Hepatocyte (in vitro differentiated cells): ENCODE data around the gene TNFRSF14. TPM values are rescaled to one million over a fixed set of nuclear protein-coding genes. Genes with fewer than 3 reads are reported as not detected.
"Not testable (repeated sequence)": the region's sequence is repeated elsewhere in the genome, so short reads cannot be mapped to it uniquely, and the experiment has no call there.

Experiments
- DNase-seq: peaks from one replicate; pipeline ENCODE4 v3.0.0-alpha.2; 2016; ENCODE audit warnings: low spot score
- H2AFZ ChIP-seq: fragments of 200-600 bp; sonication (generic); 2 replicates; pipeline ENCODE4 v1.6.0; 2016; ENCODE audit warnings: antibody characterized with exemption, mild to moderate bottlenecking
- H3K27ac ChIP-seq: fragments of 200-600 bp; sonication (generic); 2 replicates; pipeline ENCODE4 v1.5.1; 2016; ENCODE audit warnings: mild to moderate bottlenecking
- H3K27me3 ChIP-seq: fragments of 200-600 bp; sonication (generic); 2 replicates; pipeline ENCODE4 v1.6.1; 2016
- H3K36me3 ChIP-seq: fragments of 200-600 bp; sonication (generic); replicated peaks from 2 replicates; pipeline ENCODE4 v1.5.1; 2016; ENCODE audit warnings: low read depth; ENCODE audit not compliant: insufficient read depth
- H3K4me1 ChIP-seq: fragments of 200-600 bp; sonication (generic); 2 replicates; pipeline ENCODE4 v1.5.1; 2016; ENCODE audit warnings: mild to moderate bottlenecking, moderate library complexity; ENCODE audit not compliant: insufficient read depth
- H3K4me2 ChIP-seq: fragments of 200-600 bp; sonication (generic); 2 replicates; pipeline ENCODE4 v1.6.0; 2016
- H3K4me3 ChIP-seq: fragments of 200-600 bp; sonication (generic); 2 replicates; pipeline ENCODE4 v1.5.1; 2016; ENCODE audit warnings: mild to moderate bottlenecking
- H3K79me2 ChIP-seq: fragments of 200-600 bp; sonication (generic); 2 replicates; pipeline ENCODE4 v1.6.0; 2017; ENCODE audit warnings: mild to moderate bottlenecking
- H3K9me2 ChIP-seq: fragments of 200-600 bp; sonication (generic); replicated peaks from 2 replicates; pipeline ENCODE4 v1.6.0; 2017; ENCODE audit warnings: mild to moderate bottlenecking; ENCODE audit not compliant: insufficient read depth
- H3K9me3 ChIP-seq: fragments of 200-600 bp; sonication (generic); 2 replicates; pipeline ENCODE4 v1.5.1; 2016; ENCODE audit warnings: low read depth, mild to moderate bottlenecking
- H4K20me1 ChIP-seq: fragments of 200-600 bp; sonication (generic); 2 replicates; pipeline ENCODE4 v1.6.0; 2016; ENCODE audit warnings: mild to moderate bottlenecking; ENCODE audit not compliant: insufficient read depth, poor library complexity, severe bottlenecking
- EZH2 ChIP-seq: fragments of 200-600 bp; sonication (generic); IDR thresholded peaks from 2 replicates; pipeline ENCODE4 v1.6.1; 2016; ENCODE audit warnings: antibody characterized with exemption, mild to moderate bottlenecking, borderline replicate concordance
- EZH2phosphoT487 ChIP-seq: fragments of 200-600 bp; sonication (generic); IDR thresholded peaks from one replicate; pipeline ENCODE4 v1.6.1; 2018; ENCODE audit warnings: antibody characterized with exemption, mild to moderate bottlenecking, low read depth, moderate library complexity; ENCODE audit not compliant: unreplicated experiment, severe bottlenecking
- WGBS: methylation state at CpG from one replicate; pipeline ENCODE4 v1.1.6; 2016; ENCODE audit warnings: low lambda C conversion rate; ENCODE audit errors: missing lambda C conversion rate; 5-methylcytosine and 5-hydroxymethylcytosine counted together
- polyA plus RNA-seq: library from polyadenylated mRNA; unstranded; fragments of >200 nt; fragmentation: Nextera tagmentation; extraction: Ambion mirVana; gene quantifications from 2 replicates; pipeline ENCODE4 v1.2.1, GENCODE V29; 2016
- total RNA-seq: library from RNA; depleted of rRNA; stranded (reverse); fragments of >200 nt; gene quantifications from 2 replicates; pipeline ENCODE4 v1.2.3, GENCODE V29; 2014
- TF ChIP-seq, protein P1 (sequence below): fragments of 200-600 bp; sonication (generic); IDR thresholded peaks from 2 replicates; pipeline ENCODE4 v1.5.1; 2016; ENCODE audit warnings: antibody characterized with exemption, mild to moderate bottlenecking; ENCODE audit not compliant: poor library complexity

The TNFRSF14 gene
- total and polyA plus RNA-seq, 2 experiments from 2014 or later: 5.3 to 6.1 TPM

DNA sequence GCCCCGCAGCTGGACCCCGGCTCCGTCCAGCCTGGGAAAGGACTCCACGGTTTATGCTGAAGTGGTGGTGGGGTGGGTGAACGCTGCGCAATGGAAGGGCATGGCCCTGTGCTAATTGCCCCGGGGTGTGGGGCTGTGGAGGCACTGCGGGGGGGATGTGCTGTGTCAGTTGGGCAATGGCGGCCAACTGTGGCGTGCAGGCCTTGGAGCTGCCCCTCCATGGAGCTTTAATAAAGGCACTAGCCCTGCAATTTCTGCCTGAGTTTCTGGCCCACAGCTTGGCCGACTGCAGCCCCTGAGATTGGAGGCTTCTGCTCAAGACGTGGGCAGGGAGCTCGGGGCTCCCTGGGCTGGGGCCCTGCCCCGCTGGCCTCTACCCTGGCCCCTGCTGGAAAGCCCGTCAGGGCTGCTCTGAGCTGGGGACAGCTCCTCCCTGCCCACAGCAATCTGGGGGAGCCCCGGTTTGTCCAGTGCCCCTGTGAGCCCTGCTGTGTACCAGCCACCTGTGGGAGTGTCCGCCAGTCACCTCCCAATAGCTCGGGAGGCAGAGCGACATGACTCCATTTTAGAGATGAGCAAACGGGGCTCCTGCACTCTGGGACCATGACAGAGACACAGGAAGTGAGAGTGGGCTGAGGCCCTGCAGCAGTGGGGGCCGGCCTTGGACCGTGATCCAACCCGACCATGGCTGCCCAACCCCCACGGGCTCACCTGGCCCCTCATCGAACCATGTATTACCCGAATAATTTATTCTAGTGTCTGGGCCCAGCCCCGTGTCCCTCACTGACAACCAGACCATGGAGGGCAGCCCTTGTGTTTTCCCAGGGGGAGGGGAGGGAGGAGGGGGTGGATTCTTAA lies 8.7 kb upstream of the TNFRSF14 start:
- DNase-seq: no peak
- H4K20me1 ChIP-seq: no peaks in the 10 kb centered on the region
- H3K9me2 ChIP-seq: no peaks in the 10 kb centered on the region
- 27% methylated on average over 21 of the region's 27 CpGs for WGBS
- no peaks in the 10 kb centered on the region for H3K79me2 ChIP-seq
- peaks cover 23% of the 10 kb centered on the region for H3K4me1 ChIP-seq
- no peak overlapping the region for H3K4me3 ChIP-seq
- H3K9me3 ChIP-seq: no peaks in the 10 kb centered on the region
- peak overlapping the region; percentile 88 for H3K27ac ChIP-seq
- H3K27me3 ChIP-seq: no peaks in the 10 kb centered on the region
- TF ChIP-seq EZH2 (no peak), EZH2phosphoT487 (no peak)
- TF ChIP-seq, protein P1, sequence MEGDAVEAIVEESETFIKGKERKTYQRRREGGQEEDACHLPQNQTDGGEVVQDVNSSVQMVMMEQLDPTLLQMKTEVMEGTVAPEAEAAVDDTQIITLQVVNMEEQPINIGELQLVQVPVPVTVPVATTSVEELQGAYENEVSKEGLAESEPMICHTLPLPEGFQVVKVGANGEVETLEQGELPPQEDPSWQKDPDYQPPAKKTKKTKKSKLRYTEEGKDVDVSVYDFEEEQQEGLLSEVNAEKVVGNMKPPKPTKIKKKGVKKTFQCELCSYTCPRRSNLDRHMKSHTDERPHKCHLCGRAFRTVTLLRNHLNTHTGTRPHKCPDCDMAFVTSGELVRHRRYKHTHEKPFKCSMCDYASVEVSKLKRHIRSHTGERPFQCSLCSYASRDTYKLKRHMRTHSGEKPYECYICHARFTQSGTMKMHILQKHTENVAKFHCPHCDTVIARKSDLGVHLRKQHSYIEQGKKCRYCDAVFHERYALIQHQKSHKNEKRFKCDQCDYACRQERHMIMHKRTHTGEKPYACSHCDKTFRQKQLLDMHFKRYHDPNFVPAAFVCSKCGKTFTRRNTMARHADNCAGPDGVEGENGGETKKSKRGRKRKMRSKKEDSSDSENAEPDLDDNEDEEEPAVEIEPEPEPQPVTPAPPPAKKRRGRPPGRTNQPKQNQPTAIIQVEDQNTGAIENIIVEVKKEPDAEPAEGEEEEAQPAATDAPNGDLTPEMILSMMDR: no peak
- H3K36me3 ChIP-seq: no peaks in the 10 kb centered on the region
- H3K4me2 ChIP-seq: peak overlapping the region; percentile 94
- H2AFZ ChIP-seq: no peak overlapping the region

DNA sequence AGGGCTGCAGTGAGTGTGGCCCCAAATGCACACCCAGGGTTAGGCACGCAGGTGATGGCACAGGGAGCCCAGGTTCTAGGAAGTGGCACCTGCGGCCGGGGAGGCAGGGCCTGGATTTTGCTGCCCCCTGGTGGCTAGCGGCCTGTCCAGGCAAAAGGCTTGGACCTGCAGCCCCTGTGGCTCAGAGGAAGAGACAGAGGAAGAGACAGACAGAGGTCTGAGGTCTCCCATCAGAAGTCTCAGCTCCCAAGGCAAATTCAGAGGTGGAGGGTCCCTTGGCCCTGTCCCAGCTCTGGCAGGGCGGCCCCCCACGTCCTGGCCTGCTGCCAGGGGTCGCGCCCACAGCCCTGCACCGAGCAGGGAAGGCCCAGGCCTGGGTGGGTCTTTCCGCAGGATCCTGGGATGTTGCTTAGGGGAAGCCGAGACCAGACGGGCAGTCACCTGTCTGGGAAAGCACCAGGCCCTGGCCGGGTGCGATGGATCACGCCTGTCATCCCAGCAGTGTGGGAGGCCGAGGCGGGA lies 8.0 kb upstream of the TNFRSF14 start:
- DNase-seq: peak; percentile 91
- no peaks in the 10 kb centered on the region for H3K79me2 ChIP-seq
- H3K9me2 ChIP-seq: no peaks in the 10 kb centered on the region
- 45% methylated on average over 17 of the region's 17 CpGs for WGBS
- H3K36me3 ChIP-seq: no peaks in the 10 kb centered on the region
- H3K9me3 ChIP-seq: no peaks in the 10 kb centered on the region
- H3K27ac ChIP-seq: peak overlapping the region; percentile 88
- no peaks in the 10 kb centered on the region for H4K20me1 ChIP-seq
- no peak overlapping the region for H2AFZ ChIP-seq
- TF ChIP-seq EZH2 (no peak), EZH2phosphoT487 (no peak)
- TF ChIP-seq, protein P1: peak; percentile 86
- H3K4me2 ChIP-seq: peak overlapping the region; percentile 94
- no peak overlapping the region for H3K4me3 ChIP-seq
- H3K27me3 ChIP-seq: no peaks in the 10 kb centered on the region
- peaks cover 23% of the 10 kb centered on the region for H3K4me1 ChIP-seq

DNA sequence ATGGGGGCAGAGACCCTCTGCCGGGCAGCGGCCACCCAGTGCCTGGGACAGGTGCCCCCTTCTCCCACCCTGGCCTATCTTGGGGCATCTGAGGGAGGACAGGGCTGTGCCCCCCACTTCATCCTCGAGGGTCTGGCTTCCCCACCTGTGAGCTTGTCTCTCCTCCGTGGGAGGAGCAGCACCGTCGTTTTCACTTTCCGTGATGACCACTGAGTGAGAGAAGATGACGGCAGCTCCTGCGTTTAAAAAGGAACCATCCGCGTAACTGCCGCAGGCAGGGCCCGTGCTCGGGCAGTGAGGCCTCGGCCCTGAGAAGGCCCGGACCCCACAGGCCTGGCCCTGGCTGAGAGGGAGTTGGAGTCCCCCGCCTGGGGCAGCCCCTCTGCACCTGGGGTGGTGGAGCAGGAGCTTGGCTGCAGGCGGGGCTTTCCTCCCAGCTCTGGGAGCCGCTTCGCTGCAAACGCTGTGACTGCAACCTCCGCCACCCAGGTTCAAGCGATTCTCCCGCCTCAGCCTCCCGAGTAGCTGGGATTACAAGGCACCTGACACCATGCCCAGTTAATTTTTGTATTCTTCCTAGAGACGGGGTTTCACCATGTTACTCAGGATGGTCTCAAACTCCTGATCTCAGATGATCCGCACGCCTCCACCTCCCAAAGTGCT lies 6.7 kb upstream of the TNFRSF14 start:
- H3K9me2 ChIP-seq, H3K27ac ChIP-seq, H3K9me3 ChIP-seq, DNase-seq, H3K4me3 ChIP-seq, H3K27me3 ChIP-seq, H3K4me2 ChIP-seq, H4K20me1 ChIP-seq, H3K36me3 ChIP-seq, H2AFZ ChIP-seq, H3K79me2 ChIP-seq: not testable (repeated sequence)
- 91% methylated on average over 22 of the region's 28 CpGs for WGBS
- H3K4me1 ChIP-seq: peaks cover 14% of the 10 kb centered on the region

DNA sequence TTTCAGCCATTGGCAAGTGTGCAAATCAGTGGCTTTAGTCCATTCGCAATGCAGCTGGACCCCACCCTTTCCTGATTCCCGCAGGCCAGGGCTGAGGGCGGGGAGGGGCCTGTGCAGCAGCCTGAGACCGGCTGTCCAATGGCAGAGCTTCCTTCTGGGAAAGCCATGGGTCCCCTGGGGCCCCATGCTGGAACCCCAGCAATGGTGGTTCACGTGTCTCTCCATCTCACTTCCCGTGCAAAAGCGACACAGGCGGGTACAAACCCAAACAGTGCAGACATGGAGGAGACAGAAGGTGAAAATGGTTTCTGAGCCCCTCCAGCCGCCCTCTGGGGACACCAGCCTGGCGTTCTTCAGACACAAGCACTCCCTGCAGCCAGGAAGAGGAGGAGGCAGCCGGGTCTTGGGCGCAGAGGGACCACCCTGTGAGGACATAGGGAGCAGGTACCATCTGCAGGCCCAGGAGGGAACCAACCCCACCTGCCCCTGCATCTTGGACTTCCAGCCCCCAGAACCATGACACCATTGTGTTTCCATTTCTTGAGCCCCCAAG lies 5.8 kb upstream of the TNFRSF14 start:
- not testable (repeated sequence) for H3K4me1 ChIP-seq, H3K27me3 ChIP-seq, H3K9me3 ChIP-seq, DNase-seq, H3K9me2 ChIP-seq, H3K4me3 ChIP-seq, H4K20me1 ChIP-seq, H3K4me2 ChIP-seq, H2AFZ ChIP-seq, H3K36me3 ChIP-seq, H3K27ac ChIP-seq, H3K79me2 ChIP-seq
- WGBS: 81% methylated on average over 12 of the region's 12 CpGs

DNA sequence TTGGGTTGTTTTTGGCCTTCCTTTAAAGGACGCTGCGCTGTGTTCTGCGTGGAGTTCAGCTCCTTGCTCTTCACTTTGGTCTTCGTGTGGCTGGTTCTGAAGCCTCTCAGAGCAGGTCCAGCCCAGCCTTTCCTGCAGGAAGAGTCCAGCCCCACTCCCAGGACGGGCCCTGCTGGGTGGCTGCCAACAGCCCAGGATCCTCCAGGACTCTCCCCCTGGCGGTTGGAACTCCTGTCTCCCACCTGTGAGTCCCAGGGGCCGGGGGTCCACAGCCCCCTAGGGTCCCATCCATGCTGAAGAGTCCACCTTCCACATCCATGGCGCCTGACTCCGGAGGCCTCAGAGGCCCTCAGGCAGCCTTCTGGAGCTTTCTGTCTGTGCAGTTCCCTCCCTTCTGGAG lies 4.6 kb upstream of the TNFRSF14 start:
- not testable (repeated sequence) for H3K9me3 ChIP-seq, H3K4me3 ChIP-seq, H4K20me1 ChIP-seq, H3K27ac ChIP-seq, H3K79me2 ChIP-seq, H3K27me3 ChIP-seq, H3K36me3 ChIP-seq, H3K4me2 ChIP-seq, H2AFZ ChIP-seq, DNase-seq, H3K9me2 ChIP-seq
- peaks cover 17% of the 10 kb centered on the region for H3K4me1 ChIP-seq
- 91% methylated on average over 9 of the region's 9 CpGs for WGBS
